GM06990 (cell line): ENCODE measurements around the gene LTBP2.

Source experiments
- DNase-seq: peaks from one replicate; pipeline ENCODE4 v3.0.0-alpha.2; 2011; ENCODE audit not compliant: insufficient read length; ENCODE audit errors: extremely low read depth
- H3K27me3 ChIP-seq: replicated peaks from 2 replicates; pipeline ENCODE4 v1.6.0; 2011; ENCODE audit warnings: low read length; ENCODE audit not compliant: control insufficient read depth, insufficient read depth
- H3K36me3 ChIP-seq: 2 replicates; pipeline ENCODE4 v1.5.1; 2011; ENCODE audit warnings: low read length; ENCODE audit not compliant: control insufficient read depth, insufficient read depth
- H3K4me3 ChIP-seq: replicated peaks from 2 replicates; pipeline ENCODE4 v1.5.1; 2011; ENCODE audit warnings: low read depth, mild to moderate bottlenecking, control low read depth, low read length
- CTCF ChIP-seq: IDR thresholded peaks from 2 replicates; pipeline ENCODE4 v1.5.1; 2011; ENCODE audit warnings: low read length, control low read depth, mild to moderate bottlenecking, inconsistent platforms; ENCODE audit not compliant: insufficient read depth, poor library complexity, severe bottlenecking

Gene LTBP2

GRCh38 chr14:74464785-74465184 lies 147.3 kb downstream of the LTBP2 start:
- Histone ChIP-seq H3K4me3 (no peak overlapping the region), H3K36me3 (no peaks in the 10 kb centered on the region), H3K27me3 (no peaks in the 10 kb centered on the region; the same call in none of the 2 replicates)
- TF ChIP-seq CTCF, result no peak
- DNase-seq, result no peak

GRCh38 chr14:74463697-74464096 lies 148.3 kb downstream of the LTBP2 start:
- no peak overlapping the region for H3K4me3 ChIP-seq
- no peak for TF ChIP-seq CTCF
- no peaks in the 10 kb centered on the region; the same call in none of the 2 replicates for H3K27me3 ChIP-seq
- no peaks in the 10 kb centered on the region for H3K36me3 ChIP-seq
- no peak for DNase-seq

GRCh38 chr14:74462993-74463392 lies 149.0 kb downstream of the LTBP2 start:
- no peak for TF ChIP-seq CTCF
- Histone ChIP-seq H3K4me3 (no peak overlapping the region), H3K27me3 (no peaks in the 10 kb centered on the region; the same call in none of the 2 replicates), H3K36me3 (no peaks in the 10 kb centered on the region)
- DNase-seq, result no peak

- no peaks in the 10 kb centered on the region; the same call in 1 of the 2 replicates for H3K27me3 ChIP-seq
- TF ChIP-seq CTCF, result no peak
- H3K36me3 ChIP-seq, result no peaks in the 10 kb centered on the region
- H3K4me3 ChIP-seq, result no peak overlapping the region
- DNase-seq, result no peak
These were observed 152.1 kb downstream of the LTBP2 start for GRCh38 chr14:74459976-74460375.

- Histone ChIP-seq H3K4me3 (no peak overlapping the region), H3K36me3 (no peaks in the 10 kb centered on the region), H3K27me3 (no peaks in the 10 kb centered on the region; the same call in 1 of the 2 replicates)
- DNase-seq, result peak; percentile 9
- TF ChIP-seq CTCF, result peak; percentile 87
These were observed 152.6 kb downstream of the LTBP2 start for GRCh38 chr14:74459289-74459946.

- no peak for TF ChIP-seq CTCF
- H3K27me3 ChIP-seq, result no peaks in the 10 kb centered on the region; the same call in 1 of the 2 replicates
- H3K4me3 ChIP-seq, result no peak overlapping the region
- no peaks in the 10 kb centered on the region for H3K36me3 ChIP-seq
- no peak for DNase-seq
These were observed 154.5 kb downstream of the LTBP2 start for GRCh38 chr14:74457565-74457895.
